Globus pallidus (tissue), 1 donor: ENCODE data around the gene C1orf174.

Experiments
- DNase-seq: peaks from one replicate; pipeline ENCODE4 v3.0.0-alpha.2; 2015; ENCODE audit warnings: low spot score

The C1orf174 gene

DNA sequence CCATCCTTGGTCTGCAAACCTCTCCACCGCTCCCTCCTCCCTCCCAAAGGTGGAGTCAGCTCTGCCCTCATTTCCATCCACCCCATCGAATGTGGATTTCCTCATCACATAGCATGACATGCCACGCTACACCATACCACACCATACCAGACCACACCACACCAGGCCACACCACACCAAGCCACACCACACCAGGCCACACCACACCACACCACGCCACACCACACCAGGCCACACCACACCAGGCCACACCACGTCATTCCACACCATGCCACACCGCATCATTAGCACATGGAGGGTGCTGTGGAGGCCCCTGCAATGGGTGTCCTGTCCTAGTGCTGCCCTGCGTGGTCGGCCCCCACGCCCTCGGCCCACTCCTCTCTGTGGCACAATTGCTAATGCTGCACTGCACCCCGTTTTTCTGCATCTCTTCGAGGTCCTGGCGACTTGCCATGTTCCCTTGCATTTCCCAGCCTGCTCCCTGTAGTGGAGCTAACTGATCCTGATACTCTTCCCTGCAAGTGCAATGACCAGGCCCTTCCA is 31.5 kb downstream of the C1orf174 start:
- no peak for DNase-seq

DNA sequence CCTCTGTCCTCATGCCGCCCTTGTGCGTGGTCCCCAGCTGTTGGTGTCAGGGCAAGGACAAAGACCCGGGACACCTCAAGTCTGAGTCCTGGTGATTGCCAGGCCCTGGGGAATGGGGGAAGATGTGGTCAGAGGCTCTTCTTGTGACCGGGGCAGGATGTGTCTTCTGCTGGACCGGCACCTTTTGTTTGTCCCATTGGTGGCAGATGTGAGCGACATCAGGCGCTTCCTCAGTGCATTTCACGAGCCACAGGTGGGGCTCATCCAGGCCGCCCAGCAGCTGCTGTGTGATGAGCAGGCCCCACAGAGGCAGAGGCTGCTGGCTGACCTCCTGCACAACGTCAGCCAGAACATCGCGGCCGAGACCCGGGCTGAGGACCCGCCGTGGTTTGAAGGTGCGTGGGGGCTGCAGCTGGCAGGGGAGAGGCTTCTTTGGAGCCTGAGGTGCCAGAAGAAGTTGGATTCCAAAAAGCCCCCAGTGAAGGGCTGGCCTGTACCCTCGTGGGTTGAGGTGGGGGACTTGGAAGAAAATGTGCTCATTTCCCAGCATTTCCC is 34.4 kb downstream of the C1orf174 start:
- DNase-seq, result no peak

DNA sequence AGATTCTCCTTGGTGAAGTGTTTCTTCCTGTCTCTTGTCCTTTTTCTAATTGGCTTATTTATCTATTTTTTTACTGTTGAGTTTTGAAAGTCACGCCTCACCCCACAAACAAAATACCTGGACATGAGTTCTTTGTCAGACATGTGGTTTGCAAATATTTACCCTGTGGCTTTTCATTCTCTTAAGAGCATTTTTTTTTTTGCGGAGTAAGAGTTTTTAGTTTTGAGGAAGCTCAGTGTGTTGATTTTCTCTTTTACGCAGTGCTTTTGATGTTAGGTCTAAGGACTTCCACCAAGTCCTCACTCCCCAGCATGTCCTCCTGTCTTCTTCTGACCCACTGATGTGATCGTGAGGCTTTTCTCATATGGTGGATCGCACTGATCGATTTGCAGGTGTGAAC is 35.2 kb downstream of the C1orf174 start:
- DNase-seq, result no peak

DNA sequence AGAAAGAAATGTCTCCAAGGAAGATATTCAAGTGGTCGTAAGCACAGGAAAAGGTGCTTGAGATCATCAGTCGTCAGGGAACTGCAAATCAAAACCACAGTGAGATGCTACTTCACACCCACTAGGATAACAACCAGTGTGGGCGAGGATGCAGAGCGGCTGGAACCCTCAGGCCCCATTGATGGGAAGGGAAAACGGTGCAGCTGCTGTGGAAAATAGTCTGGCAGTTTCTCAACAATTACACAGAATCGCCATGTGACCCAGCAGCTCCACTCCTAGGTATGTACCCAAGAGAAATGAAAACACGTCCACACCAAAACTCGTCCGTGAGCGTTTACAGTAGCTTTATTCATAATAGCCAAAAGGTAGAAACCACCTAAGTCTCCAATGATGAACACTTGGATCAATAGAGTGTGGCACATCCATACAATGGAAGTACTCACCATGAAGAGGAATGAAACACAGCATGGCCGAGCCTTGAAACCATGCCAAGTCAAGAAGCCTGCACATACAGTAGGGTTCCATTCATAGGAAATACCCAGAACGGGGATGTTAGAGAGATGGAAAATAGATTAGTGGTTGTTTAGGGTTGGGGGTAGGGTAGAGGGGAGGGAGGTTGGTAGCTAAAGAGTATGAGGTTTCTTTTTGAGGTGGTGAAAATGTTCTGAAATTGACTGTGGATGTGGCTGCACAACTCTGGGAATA is 36.7 kb downstream of the C1orf174 start:
- DNase-seq, result peak; percentile 79

DNA sequence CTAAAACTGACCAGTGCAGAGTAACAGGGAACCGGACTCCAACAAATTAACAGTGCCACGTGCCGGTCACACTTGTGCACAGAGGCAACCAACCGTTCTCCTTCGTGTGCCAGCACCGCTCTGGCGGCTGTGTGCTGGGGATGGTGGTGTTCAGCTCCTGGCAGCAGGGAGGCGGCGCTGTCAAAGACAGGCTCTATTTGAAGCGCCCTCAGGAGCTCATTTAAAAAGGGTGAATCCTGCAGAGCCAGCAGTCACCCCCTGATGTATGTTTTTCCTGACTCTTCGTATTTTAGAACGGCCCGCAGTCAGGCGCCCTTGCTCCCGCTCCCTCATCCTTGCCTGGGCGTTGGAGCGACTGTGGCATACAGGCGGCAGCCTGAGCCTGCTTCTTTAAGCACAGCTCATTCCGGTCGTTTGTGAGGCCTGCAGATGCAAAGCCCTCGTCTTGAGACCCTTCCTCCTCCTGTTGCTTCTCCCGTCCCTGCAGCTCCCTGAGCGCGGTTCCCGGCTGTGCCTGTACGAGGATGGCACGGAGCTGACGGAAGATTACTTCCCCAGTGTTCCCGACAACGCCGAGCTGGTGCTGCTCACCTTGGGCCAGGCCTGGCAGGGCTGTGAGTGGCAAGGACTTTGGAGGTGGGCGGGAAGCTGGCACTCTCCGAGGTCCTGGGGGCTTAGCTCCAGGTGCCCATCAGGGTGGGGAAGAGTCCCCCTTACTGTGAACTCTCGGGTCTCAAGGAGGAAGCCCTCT is 41.7 kb downstream of the C1orf174 start:
- DNase-seq, result peak; percentile 64

DNA sequence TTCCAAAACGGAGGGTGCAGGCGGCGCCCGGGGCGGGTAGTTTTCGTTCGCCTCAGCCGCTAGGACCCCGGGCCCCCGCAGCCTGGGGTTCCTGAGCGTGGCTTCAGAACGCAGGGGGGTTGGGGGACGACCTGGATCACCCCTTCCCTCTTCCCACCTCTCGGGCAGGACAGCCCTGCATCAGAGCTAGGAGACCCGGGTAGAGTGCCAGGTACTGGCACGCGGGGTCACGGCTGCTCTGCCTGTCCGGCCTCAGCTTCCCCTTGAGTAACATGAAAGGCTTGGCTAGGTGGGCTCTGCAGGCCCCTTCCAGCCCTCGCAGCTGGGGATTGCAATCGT is 42.3 kb downstream of the C1orf174 start:
- DNase-seq, result no peak

DNA sequence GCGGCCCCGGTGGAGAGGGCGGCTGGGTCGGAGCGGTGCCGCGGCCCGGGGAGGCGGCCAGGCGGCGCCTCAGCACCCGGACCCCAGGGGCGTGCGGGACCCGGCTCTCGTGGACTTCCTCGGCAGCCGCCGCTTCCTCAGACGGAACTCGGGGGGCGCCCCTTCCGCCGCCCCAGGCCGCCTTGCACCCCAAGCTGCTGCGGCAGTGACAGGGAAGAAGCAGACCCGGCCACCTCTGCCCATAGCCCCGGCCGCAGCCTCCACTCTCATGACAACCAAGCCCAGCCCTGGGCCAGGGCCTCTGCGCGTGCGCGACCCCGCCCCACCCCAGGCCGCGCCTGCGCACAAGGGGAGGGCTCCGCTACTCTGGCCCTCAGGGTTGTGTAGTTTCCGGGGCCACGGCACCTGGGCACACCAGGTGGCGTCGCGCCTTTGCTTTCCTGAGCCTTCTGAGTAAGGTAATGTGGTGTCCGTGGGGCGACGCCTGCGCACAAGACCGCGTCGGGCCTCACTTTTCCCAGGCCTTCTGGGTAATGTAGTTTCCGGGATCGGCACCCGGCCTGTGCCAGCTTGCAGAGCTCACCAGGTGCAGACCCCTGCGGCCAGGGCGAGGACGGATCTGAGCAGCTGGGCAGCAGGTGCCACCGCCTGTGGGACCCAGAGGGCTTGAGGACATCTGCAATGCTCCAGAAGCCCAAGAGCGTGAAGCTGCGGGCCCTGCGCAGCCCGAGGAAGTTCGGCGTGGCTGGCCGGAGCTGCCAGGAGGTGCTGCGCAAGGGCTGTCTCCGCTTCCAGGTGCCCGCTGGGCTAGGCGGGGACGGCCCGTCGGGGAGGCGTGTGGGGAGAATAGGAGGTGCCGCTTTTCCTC is 42.9 kb downstream of the C1orf174 start, which contains the start of the genes CEP104 and DFFB:
CEP104 (minus strand) TSS at position 289 of the 868 bp plus-strand sequence. CDS start 4,804 bp downstream, outside the sequence.
DFFB (plus strand) TSS at position 554 of the 868 bp plus-strand sequence; CDS start at position 682, 128 bp downstream.
- DNase-seq, result peak; percentile 79

DNA sequence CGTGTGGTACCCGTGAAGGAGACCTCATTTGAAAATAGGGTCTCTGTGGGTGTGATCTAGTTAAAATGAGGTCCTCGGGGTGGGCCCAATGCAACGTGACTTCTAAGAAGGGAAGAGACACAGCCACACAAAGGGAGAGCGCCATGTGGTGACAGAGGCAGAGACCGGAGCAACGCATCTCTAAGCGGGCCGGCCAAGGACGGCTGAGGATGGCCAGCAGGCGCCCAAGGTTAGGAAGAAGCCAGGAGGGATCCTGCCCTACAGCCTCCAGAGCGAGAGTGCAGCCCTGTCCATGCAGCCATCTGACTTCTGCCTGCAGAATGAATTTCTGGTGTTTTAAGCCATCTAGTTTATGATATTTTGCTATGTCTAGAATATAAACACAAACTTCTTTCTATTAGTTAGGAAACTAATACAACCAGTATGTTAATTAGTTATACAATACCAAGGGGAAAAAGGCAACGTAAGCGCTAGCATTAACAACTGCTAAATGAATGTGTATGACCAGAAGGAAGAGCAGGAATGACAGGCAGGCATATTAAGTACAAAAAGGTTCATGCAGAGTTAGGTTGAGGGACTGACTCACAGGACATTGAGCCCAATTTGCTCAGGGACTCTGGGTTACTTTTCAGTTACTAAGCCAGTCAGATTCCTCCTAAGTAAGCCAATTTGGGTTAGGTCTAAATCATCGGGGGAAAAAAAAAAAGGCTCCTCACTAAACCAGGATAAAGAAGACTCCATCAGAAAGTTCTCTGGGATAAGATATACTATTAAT is 47.2 kb downstream of the C1orf174 start:
- no peak for DNase-seq

DNA sequence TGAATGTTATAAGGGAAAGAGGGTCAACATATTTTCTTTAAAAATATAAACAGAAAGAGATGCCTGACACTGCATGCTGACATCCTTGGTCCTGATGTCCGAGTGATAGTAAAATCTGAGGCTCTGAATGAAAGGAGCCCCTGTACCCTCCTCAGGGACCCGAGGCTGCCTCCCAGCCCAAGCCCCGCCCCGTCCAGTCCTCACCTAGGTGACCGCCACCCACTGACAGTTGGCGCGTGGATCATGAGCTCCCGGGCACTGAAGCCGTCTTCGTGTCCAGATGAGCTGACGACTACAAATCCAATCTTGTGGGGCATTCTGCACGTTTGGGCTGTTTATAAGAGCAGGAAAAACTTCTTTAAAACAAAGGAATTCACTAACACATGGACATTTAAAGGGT is 48.0 kb downstream of the C1orf174 start:
- no peak for DNase-seq

DNA sequence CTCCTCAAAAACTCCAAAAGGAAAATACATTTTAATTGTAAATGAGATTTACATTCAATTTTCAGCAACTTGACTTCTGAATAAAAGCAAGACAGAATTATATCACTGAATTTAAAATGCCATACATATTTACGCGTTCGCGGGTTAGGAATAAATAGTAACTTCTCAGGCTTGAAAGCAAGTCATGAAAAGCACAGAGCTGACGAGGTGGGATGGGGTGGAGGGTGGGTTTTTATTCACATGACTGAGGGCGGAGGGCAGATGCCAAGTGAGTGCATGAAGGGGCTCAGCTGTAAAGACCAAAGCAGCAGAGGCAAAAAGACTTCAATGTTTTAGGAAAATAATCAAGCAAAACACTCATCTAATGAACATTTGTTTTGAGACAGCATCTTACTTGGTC is 48.8 kb downstream of the C1orf174 start:
- no peak for DNase-seq

DNA sequence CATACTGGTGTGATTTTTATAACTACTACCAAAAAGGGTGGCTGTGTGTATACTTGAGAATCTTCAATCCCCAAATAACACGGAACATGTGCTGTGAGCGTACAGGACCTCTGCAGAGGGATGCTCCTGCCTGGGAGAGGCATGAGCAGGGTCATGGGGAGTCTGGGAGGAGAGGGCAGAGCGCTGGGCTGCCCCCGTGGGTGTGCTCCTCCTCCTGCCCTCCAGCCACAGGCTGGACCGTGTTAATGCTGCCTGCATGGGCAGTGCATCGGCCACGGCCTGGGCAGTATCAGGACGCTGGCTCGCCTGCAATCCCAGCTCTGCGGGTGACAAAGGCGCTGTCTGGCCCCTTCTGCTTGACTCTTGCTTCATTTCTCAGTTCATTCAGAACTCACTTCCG is 49.2 kb downstream of the C1orf174 start:
- no peak for DNase-seq

DNA sequence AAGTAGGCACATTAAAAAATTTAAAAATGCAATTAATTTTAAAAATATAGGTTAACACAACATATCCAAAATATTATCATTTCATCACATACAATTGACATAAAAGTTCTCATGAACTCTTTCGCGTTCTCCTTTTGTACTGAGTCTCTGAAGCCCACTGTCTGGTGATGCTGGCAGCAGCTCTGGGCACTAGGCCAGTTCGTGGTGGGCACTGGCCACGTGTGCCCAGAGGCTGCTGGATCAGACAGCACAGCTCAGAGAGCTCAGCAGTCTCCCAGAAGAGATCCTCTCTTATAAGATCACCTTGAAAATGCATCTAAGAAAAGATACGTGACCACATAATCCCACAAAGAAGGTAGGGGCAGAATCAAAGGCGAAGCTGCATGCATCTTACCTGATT is 53.0 kb downstream of the C1orf174 start:
- DNase-seq, result no peak

DNA sequence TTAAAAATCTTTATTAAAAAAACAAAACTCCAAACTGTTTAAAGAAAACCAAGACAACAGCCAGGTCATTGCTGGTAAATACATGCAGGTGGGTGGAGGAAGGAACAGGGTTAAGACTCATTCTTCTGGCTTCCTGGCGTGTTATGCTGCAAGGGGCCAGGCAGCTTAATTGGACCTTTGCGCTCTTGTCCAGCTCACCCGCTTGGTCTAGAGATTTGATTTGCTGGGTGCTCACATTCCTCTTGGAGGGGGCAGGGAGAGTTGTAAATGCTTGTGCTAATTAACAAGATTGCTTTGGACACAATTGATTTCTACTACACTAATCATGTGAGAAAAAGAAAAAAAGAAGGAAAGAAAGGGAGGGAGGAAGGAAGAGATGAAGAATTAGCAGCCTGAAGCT is 53.5 kb downstream of the C1orf174 start:
- no peak for DNase-seq

DNA sequence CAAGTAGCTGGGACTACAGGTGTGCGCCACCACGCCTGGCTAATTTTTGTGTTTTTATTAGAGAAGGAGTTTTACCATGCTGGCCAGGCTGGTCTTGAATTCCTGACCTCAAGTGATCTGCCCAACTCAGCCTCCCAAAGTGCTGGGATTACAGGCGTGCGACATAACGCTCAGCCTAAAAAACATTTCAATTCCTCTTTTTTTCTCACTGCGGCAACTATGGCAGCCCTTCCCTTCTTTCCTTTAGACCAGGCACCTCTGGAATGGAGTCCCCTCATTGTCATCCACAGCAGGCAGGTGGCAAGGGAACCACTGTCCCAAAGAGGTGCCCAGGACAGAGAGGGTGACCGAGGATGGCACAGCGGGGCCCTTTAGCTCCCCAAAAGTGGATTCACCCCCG is 57.2 kb downstream of the C1orf174 start:
- DNase-seq, result no peak

DNA sequence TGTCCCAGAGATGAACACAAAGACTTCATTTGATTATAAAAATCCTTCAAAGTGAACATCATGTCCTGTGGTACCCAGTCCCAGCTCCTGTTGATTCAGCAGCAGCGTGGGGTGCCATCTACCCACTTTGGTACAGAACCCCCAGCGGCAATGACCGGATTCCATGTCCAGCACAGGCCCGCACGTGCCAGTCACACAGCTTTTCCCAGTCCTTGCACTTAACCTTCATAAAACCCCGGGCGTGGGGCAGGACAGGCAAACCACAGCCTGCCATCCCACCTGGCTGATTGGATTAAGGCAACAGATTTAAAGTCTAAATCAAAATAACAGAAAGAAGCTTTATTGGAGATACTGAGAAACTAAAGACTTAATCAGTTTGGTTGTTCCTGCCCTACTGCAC is 58.6 kb downstream of the C1orf174 start:
- no peak for DNase-seq
